HepG2 (cell line): Measurements from ENCODE around the gene ADRM1. TPM values are rescaled to one million over a fixed set of nuclear protein-coding genes. Genes with fewer than 3 reads are reported as not detected.

ENCODE experiments used
- ATAC-seq: fragments of 200-7000 bp; cut with Tn5 transposase; 3 replicates; pipeline ENCODE4 v1.9.1; 2020; ENCODE audit warnings: mild to moderate bottlenecking, moderate library complexity
- BruUV-seq: library from RNA; stranded (reverse); fragments of 400-500 nt; replicated peaks from 2 replicates; lab custom pipeline; 2021; lab: Mats Ljungman, UMichigan
- CTCF ChIA-PET: fragments of 300-600 bp; formaldehyde crosslinking; extraction: SDS; loops from one replicate; lab custom pipeline; 2021; ENCODE audit warnings: low total read pairs, inconsistent platforms, low intra/inter-chr PET ratio; lab: Yijun Ruan, JAX
- POLR2A ChIA-PET: fragments of 350-600 bp; sonication (Branson Sonifier 250); formaldehyde crosslinking; loops from one replicate; lab custom pipeline; 2020; ENCODE audit warnings: antibody characterized with exemption, inconsistent platforms; lab: Yijun Ruan, JAX
- DNase-seq: peaks from one replicate; pipeline ENCODE4 v3.0.0-alpha.2; 2015; ENCODE audit warnings: low spot score
- FAIRE-seq: peaks from 3 replicates; lab custom pipeline; 2011; peaks lifted over from hg19 to GRCh38; lab: Jason Lieb, UNC
- H2AFZ ChIP-seq: one replicate; pipeline ENCODE4 v1.6.1; 2011; ENCODE audit warnings: low read length, inconsistent platforms
- H3K27ac ChIP-seq: fragments of 300-600 bp; 3 replicates; pipeline ENCODE4 v1.8.0; 2011; ENCODE audit warnings: mixed run types, mild to moderate bottlenecking, mixed read lengths, low read length, inconsistent platforms; ENCODE audit not compliant: insufficient read depth; ENCODE audit errors: extremely low read length
- H3K27me3 ChIP-seq, 2 experiments: fragments of 200-600 bp in 1 of 2; 2 replicates in 1 of 2; 3 replicates in 1 of 2; pipeline versions ENCODE4 v1.6.0 to v1.8.0; 2011; ENCODE audit warnings: low read length in 2 of 2, mild to moderate bottlenecking in 2 of 2, moderate library complexity in 2 of 2, inconsistent platforms in 1 of 2; ENCODE audit not compliant: insufficient read depth in 2 of 2, control insufficient read depth in 1 of 2
- H3K36me3 ChIP-seq, 2 experiments: fragments of 200-600 bp in 1 of 2; replicated peaks in 1 of 2; 2 replicates in 1 of 2; 3 replicates in 1 of 2; pipeline versions ENCODE4 v1.5.1 to v1.8.0; 2011; ENCODE audit warnings: low read length in 2 of 2, inconsistent platforms in 1 of 2; ENCODE audit not compliant: insufficient read depth in 2 of 2, control insufficient read depth in 1 of 2
- H3K4me1 ChIP-seq: 2 replicates; pipeline ENCODE4 v1.5.1; 2012; ENCODE audit warnings: low read length, inconsistent platforms; ENCODE audit not compliant: insufficient read depth
- H3K4me2 ChIP-seq: 2 replicates; pipeline ENCODE4 v1.6.0; 2011; ENCODE audit warnings: low read depth, low read length, inconsistent platforms
- H3K4me3 ChIP-seq, 3 experiments: fragments of 200-600 bp in 1 of 3; sonication (generic), shearing (Covaris generic) in 1 of 3; replicated peaks in 1 of 3; 2 replicates each; pipeline ENCODE4 v1.5.1; 2011 to 2016; ENCODE audit warnings: low read length in 3 of 3, inconsistent platforms in 2 of 3, low read depth in 2 of 3, mild to moderate bottlenecking in 2 of 3, control low read depth in 1 of 3, mixed read lengths in 1 of 3; ENCODE audit not compliant: insufficient read depth in 1 of 3
- H3K79me2 ChIP-seq: one replicate; pipeline ENCODE4 v1.6.1; 2011; ENCODE audit warnings: low read length, inconsistent platforms; ENCODE audit not compliant: insufficient read depth
- H3K9ac ChIP-seq: 2 replicates; pipeline ENCODE4 v1.6.0; 2011; ENCODE audit warnings: mild to moderate bottlenecking, low read depth, low read length, inconsistent platforms; ENCODE audit not compliant: insufficient read depth
- H3K9me3 ChIP-seq: 2 replicates; pipeline ENCODE4 v1.5.1; 2012; ENCODE audit warnings: mild to moderate bottlenecking, low read length
- H4K20me1 ChIP-seq: 2 replicates; pipeline ENCODE4 v1.6.0; 2011; ENCODE audit warnings: inconsistent platforms, mild to moderate bottlenecking, low read length, moderate library complexity; ENCODE audit not compliant: insufficient read depth
- AGO2 ChIP-seq: fragments of 200-400 bp; formaldehyde crosslinking; optimal IDR thresholded peaks from 2 replicates; pipeline ENCODE3; 2017; ENCODE audit warnings: mild to moderate bottlenecking, low read depth, low read length, moderate library complexity
- HNRNPK ChIP-seq: fragments of 200-400 bp; formaldehyde crosslinking; IDR thresholded peaks from 2 replicates; pipeline ENCODE4 v1.6.1; 2018; ENCODE audit warnings: low read length, low read depth, moderate library complexity, mild to moderate bottlenecking; ENCODE audit not compliant: poor library complexity, severe bottlenecking
- MEIS1 ChIP-seq: sonication (generic); formaldehyde crosslinking; IDR thresholded peaks from 2 replicates; pipeline ENCODE4 v1.9.0; 2021; ENCODE audit warnings: mild to moderate bottlenecking, missing genetic modification reagents, moderate library complexity, borderline replicate concordance
- WGBS: methylation state at CpG from one replicate; pipeline ENCODE4 v1.1.6; 2017; ENCODE audit warnings: low lambda C conversion rate; 5-methylcytosine and 5-hydroxymethylcytosine counted together
- in situ Hi-C: cut with HindIII; loops from 2 replicates; pipeline ENCODE4 v1.10.0; 2017; ENCODE audit warnings: low pct_unique_long_range_greater_than_20kb; ENCODE audit not compliant: extremely low pct_ligation_motif_present
- intact Hi-C: fragments of 100-400 bp; cut with micrococcal nuclease; formaldehyde crosslinking; loops from one replicate; pipeline ENCODE4 v1.10.0; 2022; ENCODE audit not compliant: unreplicated experiment
- polyA plus RNA-seq, 8 experiments: library from polyadenylated mRNA; depleted of rRNA in 3 of 8; stranded (reverse) in 7 of 8; unstranded in 1 of 8; fragments of >200 nt; fragmentation: Illumina TruSeq in 4 of 8; extraction: Trizol in 4 of 8; gene quantifications; 2 replicates each; pipeline versions ENCODE4 v1.2.1 to v1.2.3, GENCODE V29; 2011 to 2016; ENCODE audit warnings: low read depth in 4 of 8, missing spikeins in 1 of 8, mixed read lengths in 1 of 8; ENCODE audit not compliant: insufficient read depth in 1 of 8
- total RNA-seq, 5 experiments: library from RNA; depleted of rRNA; stranded (reverse); fragments of >200 nt; fragmentation: Illumina TruSeq; extraction: Trizol; gene quantifications; 2 replicates each; pipeline ENCODE4 v1.2.3, GENCODE V29; 2016; ENCODE audit warnings: low read depth in 1 of 5
- TF ChIP-seq, protein P1 (sequence below): sonication (generic); formaldehyde crosslinking; IDR thresholded peaks from 2 replicates; pipeline ENCODE4 v1.4.0; 2020; ENCODE audit warnings: missing genetic modification reagents; ENCODE audit errors: not compliant biosample characterization

Gene ADRM1
- total and polyA plus RNA-seq, 2 of the 13 experiments (the other 11 are each of a cell fraction or from before 2014, with no cell fraction given): 92.9 to 154 TPM

DNA sequence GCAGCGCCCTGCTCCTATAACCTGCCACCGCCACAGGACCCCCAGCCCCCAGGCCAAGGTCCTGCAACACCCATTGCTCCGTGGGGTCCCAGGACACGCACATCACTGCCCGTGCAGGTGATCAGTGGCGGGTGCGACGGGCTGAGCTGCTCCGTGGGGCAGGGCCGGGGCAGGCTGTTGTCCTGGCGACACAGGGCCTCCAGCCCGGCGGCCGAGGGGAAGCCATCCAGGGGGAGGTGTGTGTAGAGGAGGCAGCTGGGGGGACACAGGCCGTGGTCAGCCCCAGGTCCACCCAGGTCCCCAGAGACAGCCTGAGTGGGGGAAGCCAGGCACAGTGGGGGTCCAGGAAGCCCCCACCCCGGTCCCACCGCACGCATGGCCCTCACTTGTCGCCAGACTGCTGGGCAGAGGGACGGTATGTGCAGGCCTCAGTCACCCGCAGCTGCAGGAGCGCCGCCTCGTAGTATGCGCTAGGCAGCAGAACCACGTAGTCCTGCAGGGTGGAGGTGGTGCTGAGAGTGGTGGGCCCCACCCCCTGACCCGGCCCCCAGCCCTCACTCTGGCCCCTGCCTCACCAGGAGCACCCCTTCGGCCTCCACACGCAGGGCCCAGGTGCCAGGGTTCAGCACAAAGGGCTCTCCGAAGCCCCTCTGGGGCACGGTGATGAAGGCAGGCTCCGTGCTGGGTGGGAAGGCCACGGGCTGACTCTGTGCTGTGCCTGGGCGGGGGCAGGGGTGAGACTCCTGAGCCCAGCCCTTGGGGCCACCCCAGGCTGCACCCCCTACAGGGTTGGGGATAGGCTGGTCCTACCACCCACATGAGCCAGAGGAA, 30.4 kb downstream of the ADRM1 start (continued):
- no peak for TF ChIP-seq MEIS1 (CRISPR knock-in tag)

DNA sequence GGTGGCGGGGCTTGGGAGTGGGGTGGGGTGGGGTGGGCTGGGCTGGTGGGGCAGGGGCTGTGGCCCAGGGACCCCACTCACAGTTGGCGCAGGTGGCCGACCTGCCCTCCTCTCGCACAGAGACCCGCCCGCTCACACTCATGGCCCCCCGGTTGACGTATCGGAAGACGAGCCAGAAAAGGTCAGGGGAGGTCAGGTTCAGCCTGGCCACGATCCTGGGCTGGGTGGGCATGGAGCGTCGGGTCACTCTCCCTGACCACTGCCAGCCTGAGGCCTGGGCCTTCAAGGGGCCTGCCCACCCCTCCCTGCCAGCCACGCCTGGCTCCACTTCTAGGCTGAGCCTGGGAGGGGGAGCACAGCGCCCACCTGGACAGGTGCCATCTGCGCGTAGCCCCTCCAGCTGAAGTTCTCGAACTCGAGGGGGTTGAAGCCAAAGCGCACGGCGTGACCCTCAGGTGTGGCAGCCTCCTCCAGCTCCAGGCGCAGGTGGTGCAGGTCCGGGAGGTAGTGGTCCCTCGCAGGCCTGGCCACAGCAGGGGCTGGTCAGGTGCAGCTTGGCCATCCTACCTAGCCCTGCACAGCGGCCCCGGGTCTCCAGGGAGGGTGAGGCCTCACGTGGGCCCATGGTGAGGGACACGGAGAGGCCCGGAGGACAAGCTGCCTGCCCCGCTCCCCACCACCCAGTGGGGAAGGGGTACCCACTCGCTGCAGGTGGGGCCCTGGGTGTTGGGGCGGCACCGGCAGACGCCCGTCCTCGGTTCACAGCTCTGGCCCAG, 31.2 kb downstream of the ADRM1 start:
- in situ Hi-C loops (no loop called here), intact Hi-C loops (no loop called here)
- Histone ChIP-seq H3K27me3 (no peaks in the 10 kb centered on the region), H3K36me3 (peaks cover 72 to 88% of the 10 kb centered on the region in 2 experiments), H3K79me2 (no peaks in the 10 kb centered on the region), H4K20me1 (no peaks in the 10 kb centered on the region; the same call in 1 of the 2 replicates), H3K9ac (no peak overlapping the region), H3K9me3 (no peaks in the 10 kb centered on the region), H3K4me1 (no peaks in the 10 kb centered on the region), H3K4me3 (no peak overlapping the region), H3K27ac (no peak overlapping the region), H3K4me2 (no peak overlapping the region), H2AFZ (no peak overlapping the region)
- FAIRE-seq: no peak
- TF ChIP-seq, protein P1, sequence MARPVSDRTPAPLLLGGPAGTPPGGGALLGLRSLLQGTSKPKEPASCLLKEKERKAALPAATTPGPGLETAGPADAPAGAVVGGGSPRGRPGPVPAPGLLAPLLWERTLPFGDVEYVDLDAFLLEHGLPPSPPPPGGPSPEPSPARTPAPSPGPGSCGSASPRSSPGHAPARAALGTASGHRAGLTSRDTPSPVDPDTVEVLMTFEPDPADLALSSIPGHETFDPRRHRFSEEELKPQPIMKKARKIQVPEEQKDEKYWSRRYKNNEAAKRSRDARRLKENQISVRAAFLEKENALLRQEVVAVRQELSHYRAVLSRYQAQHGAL (CRISPR knock-in tag): no peak
- TF ChIP-seq AGO2 (peak; percentile 14), HNRNPK (peak; percentile 49)
- DNase-seq: no peak
- 0 out of 3 replicates have a peak, but pooled peaks have one; percentile 3 for ATAC-seq
- CTCF ChIA-PET: no interaction called here
- 90% methylated on average over 29 of the region's 37 CpGs for WGBS
- no TSS peak for BruUV-seq
- POLR2A ChIA-PET: interaction anchor here (1.6 kb wide), 1 partner anchor 35 kb away, joined by 5 read pairs; no protein-coding TSS in a partner anchor
